GM21447 (cell line): ENCODE results near the gene CPT1A.
A peak's percentile ranks its signal among the peaks of the same experiment; 100 is the strongest.

ENCODE experiments used
- ATAC-seq: cut with Tn5 transposase; IDR thresholded peaks from one replicate; pipeline ENCODE4 v1.9.1; 2021; ENCODE audit not compliant: unreplicated experiment

Gene CPT1A

GRCh38 chr11:68854273-68854958 is 12.7 kb upstream of the CPT1A start:
- ATAC-seq: no peak

GRCh38 chr11:68852628-68853027 is 10.9 kb upstream of the CPT1A start:
- ATAC-seq: no peak

- no peak for ATAC-seq
These were observed 6.7 kb upstream of the CPT1A start for GRCh38 chr11:68848429-68848828.

- no peak for ATAC-seq
These were observed 5.7 kb upstream of the CPT1A start for GRCh38 chr11:68847395-68847794.

GRCh38 chr11:68845351-68846002 is 3.8 kb upstream of the CPT1A start:
- no peak for ATAC-seq

GRCh38 chr11:68844801-68845200 is 3.1 kb upstream of the CPT1A start:
- no peak for ATAC-seq

- no peak for ATAC-seq
These were observed 2.7 kb upstream of the CPT1A start for GRCh38 chr11:68844376-68844775.

GRCh38 chr11:68843703-68844312 is 2.1 kb upstream of the CPT1A start:
- peak; percentile 32 for ATAC-seq

GRCh38 chr11:68843052-68843561 is 1.4 kb upstream of the CPT1A start:
- ATAC-seq: no peak

GRCh38 chr11:68842427-68843051 is 823 bp upstream of the CPT1A start:
- no peak for ATAC-seq

GRCh38 chr11:68840661-68841653 is 759 bp downstream of the CPT1A start:
- no peak for ATAC-seq

- peak; percentile 23 for ATAC-seq
These were observed 1.6 kb downstream of the CPT1A start for GRCh38 chr11:68839911-68840641.

- ATAC-seq: peak; percentile 39
These were observed 2.5 kb downstream of the CPT1A start for GRCh38 chr11:68839054-68839865.

GRCh38 chr11:68838572-68838964 is 3.1 kb downstream of the CPT1A start:
- ATAC-seq: no peak

- no peak for ATAC-seq
These were observed 3.8 kb downstream of the CPT1A start for GRCh38 chr11:68837583-68838571.

- no peak for ATAC-seq
These were observed 6.0 kb downstream of the CPT1A start for GRCh38 chr11:68835749-68836148.

GRCh38 chr11:68835328-68835727 is 6.4 kb downstream of the CPT1A start:
- ATAC-seq: no peak
